ENCODE results near the gene MMP19.
"Not testable (repeated sequence)": the region's sequence is repeated elsewhere in the genome, so short reads cannot be mapped to it uniquely, and the experiment has no call there.

Gene MMP19, protein sequence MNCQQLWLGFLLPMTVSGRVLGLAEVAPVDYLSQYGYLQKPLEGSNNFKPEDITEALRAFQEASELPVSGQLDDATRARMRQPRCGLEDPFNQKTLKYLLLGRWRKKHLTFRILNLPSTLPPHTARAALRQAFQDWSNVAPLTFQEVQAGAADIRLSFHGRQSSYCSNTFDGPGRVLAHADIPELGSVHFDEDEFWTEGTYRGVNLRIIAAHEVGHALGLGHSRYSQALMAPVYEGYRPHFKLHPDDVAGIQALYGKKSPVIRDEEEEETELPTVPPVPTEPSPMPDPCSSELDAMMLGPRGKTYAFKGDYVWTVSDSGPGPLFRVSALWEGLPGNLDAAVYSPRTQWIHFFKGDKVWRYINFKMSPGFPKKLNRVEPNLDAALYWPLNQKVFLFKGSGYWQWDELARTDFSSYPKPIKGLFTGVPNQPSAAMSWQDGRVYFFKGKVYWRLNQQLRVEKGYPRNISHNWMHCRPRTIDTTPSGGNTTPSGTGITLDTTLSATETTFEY

DNA sequence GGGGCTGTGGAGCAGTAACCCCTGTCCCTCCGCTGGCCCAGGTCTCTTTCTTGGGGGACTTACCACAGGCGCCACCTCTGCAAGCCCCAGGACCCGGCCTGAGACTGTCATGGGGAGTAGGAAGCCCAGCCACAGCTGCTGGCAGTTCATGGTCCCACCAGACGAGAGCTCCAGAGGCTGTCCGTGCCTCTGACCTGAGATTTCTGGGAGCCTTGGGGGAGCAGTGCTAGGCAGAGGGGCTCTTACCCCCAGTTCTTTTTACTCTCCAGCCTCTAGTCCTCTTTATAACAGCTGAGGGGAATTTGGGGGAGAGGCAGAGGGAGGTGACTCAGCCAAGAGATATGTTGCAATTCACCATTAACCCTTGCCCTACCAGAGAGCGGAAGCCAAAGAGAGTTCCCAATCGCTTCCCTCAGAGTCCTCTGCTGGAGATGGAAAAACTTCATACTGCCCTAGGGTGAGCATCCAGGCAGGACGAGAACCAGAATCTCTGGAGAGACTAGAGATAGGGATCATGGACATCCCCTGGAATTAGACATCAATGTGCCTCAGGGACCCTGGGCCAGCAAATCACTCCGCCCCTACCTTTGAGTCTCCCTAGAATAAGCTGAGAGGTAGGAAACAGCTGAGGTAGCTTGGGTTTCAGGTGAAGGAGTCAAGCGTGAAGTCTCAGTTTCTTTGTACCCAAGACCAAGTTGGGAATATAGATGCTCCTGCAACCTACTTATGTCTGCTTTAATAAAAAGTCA, at the start of gene MMP19:
Gene MMP19, minus strand, starts transcription at position 256 of the 749 bp plus-strand sequence. Its CDS starts 106 bp downstream, at position 150.
- peaks cover 78% of the 10 kb centered on the region for H3K4me1 Mint-ChIP-seq (ENCODE audit: low read depth)
- H3K4me3 Mint-ChIP-seq, result peak within 1 kb of the TSS; percentile 73
- intact Hi-C loops (cut with micrococcal nuclease), result no loop called here
- peak within 1 kb of the TSS; percentile 71 for H3K27ac Mint-ChIP-seq
- H3K27me3 Mint-ChIP-seq, result no peaks in the 10 kb centered on the region
- H3K36me3 Mint-ChIP-seq (ENCODE audit: low read depth), result peaks cover 21% of the 10 kb centered on the region
- H3K9me3 Mint-ChIP-seq, result no peaks in the 10 kb centered on the region

DNA sequence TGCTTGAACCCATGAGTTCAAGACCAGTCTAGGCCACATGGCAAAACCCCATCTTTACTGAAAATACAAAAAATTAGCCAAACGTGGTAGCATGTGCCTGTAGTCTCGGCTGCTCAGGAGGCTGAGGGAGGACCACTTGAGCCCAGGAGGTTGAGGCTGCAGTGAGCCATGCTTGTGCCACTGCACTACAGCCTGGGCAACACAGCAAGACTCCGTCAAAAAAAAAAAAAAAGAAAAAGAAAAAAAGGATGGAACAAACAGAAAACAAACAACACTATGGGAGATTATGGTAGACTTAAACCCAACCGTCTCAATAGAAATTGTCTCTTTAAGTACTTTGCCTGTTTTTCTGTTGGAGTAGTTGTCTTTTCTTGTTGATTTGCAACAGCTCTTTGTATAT, 48.6 kb upstream of the MMP19 start:
- Mint-ChIP-seq H3K27ac (no peak overlapping the region), H3K27me3 (no peaks in the 10 kb centered on the region), H3K9me3 (no peaks in the 10 kb centered on the region), H3K4me1 (ENCODE audit: low read depth) (no peaks in the 10 kb centered on the region), H3K4me3 (no peak overlapping the region), H3K36me3 (ENCODE audit: low read depth) (peaks cover 6% of the 10 kb centered on the region)
- intact Hi-C loops (cut with micrococcal nuclease), result no loop called here

DNA sequence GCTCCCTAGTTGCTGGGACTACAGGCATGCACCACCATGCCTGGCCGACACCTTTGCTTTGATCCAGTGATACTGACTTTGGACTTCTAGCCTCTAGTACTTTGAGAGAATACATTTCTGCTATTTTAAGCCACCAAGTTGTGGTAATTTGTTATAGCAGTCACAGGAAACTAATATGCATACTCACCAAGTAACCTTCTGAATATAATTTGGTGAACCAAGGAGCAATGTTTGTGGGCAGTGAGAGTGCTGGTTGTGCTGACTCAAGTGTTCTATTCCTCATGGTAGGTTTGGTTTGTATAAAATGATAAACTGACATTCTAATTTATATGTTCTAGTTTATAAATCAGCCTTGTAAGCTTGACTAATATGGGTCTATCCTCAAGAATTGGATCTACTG, 42.4 kb upstream of the MMP19 start:
- no peaks in the 10 kb centered on the region for H3K27me3 Mint-ChIP-seq
- no peak overlapping the region for H3K27ac Mint-ChIP-seq
- no peak overlapping the region for H3K4me3 Mint-ChIP-seq
- H3K9me3 Mint-ChIP-seq, result no peaks in the 10 kb centered on the region
- intact Hi-C loops (cut with micrococcal nuclease), result no loop called here
- H3K36me3 Mint-ChIP-seq (ENCODE audit: low read depth), result no peaks in the 10 kb centered on the region
- H3K4me1 Mint-ChIP-seq (ENCODE audit: low read depth), result no peaks in the 10 kb centered on the region

DNA sequence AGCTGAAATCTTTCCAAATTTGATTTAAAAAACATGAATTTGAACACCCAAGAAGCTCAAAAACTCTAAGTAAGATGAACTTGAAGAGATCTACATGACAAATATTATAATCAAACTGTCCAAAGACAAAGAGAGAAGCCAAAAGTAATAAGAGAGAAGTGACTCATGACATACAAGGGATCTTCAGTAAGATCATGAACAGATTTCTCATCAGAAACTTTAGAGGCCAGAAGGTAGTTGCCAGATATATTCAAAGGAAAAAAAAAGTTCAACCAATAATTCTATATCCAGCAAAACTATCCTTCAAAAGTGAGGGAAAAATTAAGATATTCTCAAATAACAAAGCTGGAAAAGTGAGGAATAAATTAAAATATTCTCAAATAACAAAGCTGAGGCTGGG, 35.1 kb upstream of the MMP19 start:
- no peaks in the 10 kb centered on the region for H3K4me1 Mint-ChIP-seq (ENCODE audit: low read depth)
- peaks cover 10% of the 10 kb centered on the region for H3K9me3 Mint-ChIP-seq
- intact Hi-C loops (cut with micrococcal nuclease), result no loop called here
- H3K27ac Mint-ChIP-seq, result no peak overlapping the region
- H3K4me3 Mint-ChIP-seq, result no peak overlapping the region
- no peaks in the 10 kb centered on the region for H3K36me3 Mint-ChIP-seq (ENCODE audit: low read depth)
- no peaks in the 10 kb centered on the region for H3K27me3 Mint-ChIP-seq

DNA sequence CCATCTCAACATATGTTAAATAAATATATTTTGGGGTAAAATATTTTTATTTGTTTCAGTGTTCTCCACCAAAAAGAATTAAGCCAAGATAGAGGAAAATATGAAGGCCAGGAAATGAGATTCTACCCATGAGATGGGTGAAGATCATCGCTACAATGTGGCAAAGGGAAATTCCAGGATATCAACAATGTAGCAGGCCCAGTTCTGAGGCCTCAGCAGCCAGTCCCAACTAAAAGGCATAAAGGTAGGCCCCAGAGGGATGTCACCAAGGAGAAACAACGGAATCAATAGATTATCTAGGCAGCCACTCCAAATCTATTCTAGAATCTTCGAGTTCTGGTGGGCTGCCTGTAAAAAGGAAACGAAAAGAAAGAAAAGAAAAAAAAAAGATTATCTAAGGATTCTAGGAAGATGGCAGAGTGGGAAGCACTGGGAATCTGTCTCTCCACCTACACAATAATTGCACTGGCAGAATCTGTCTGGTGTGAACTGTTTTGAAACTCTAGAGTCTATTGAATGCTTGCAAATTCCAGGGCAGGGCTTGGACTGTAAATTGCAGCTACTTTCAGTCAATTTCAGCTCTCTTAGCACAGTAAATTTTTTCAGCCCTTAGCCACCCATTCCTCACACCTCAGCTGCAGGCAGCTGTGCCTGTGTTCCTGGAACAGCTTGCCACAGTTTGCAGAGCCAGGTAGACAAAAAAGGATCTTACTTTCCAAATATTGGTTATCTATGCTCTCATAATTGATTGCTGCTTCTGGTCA, 33.1 kb upstream of the MMP19 start:
- no peaks in the 10 kb centered on the region for H3K27me3 Mint-ChIP-seq

DNA sequence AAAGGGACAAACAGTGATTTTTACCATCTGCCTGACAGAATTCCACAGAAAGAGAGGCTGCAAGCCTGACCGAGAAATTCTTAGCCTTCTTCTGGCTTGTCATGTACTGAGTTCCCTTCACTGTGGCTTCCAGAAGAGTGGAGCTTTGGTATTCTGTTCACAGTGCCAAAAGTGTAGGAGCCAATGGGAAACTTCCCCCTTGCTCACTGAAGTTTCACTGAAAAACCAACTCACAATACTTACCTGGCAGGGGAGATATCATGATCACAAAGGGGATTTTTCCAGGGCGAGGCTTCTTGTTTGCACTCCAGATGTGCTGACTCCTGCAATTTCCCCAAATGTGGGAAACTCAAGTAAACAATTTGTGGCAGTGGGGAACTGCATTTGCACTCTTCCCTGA, 31.7 kb upstream of the MMP19 start:
- no peaks in the 10 kb centered on the region for H3K27me3 Mint-ChIP-seq
- H3K27ac Mint-ChIP-seq, result no peak overlapping the region
- H3K9me3 Mint-ChIP-seq, result peaks cover 10% of the 10 kb centered on the region
- intact Hi-C loops (cut with micrococcal nuclease), result no loop called here
- H3K36me3 Mint-ChIP-seq (ENCODE audit: low read depth), result no peaks in the 10 kb centered on the region
- H3K4me1 Mint-ChIP-seq (ENCODE audit: low read depth), result no peaks in the 10 kb centered on the region
- no peak overlapping the region for H3K4me3 Mint-ChIP-seq

More for the DNA sequence above, 33.1 kb upstream of the MMP19 start:
- H3K36me3 Mint-ChIP-seq (ENCODE audit: low read depth), result no peaks in the 10 kb centered on the region
- no peak overlapping the region for H3K4me3 Mint-ChIP-seq
- no peak overlapping the region for H3K27ac Mint-ChIP-seq
- H3K9me3 Mint-ChIP-seq, result peaks cover 10% of the 10 kb centered on the region
- intact Hi-C loops (cut with micrococcal nuclease), result no loop called here
- H3K4me1 Mint-ChIP-seq (ENCODE audit: low read depth), result no peaks in the 10 kb centered on the region

DNA sequence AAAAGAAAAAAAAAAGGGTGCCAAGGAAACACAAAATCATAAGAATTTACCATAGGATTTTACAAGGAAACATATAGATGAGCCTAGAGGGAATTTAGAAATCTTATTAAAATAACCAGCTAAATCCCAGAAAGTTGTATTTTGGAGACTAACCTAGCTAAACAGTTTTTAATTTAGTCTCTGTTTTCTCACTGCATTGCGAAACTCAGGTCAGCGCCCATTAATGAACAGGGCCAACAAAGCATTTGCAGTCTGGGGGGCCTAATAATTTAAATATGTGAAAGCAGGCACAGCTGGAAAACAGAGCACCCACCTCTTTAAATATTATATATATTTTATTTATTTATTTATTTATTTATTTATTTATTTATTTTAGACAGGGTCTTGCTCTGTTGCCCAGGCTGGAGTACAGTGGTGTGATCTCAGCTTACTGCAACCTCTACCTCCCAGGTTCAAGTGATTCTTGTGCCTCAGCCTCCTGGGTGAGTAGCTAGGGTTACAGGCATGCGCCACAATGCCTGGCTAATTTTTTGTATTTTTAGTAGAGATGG, 23.8 kb upstream of the MMP19 start:
- H3K36me3 Mint-ChIP-seq (ENCODE audit: low read depth); H3K27ac Mint-ChIP-seq; H3K4me3 Mint-ChIP-seq; H3K27me3 Mint-ChIP-seq; intact Hi-C loops (cut with micrococcal nuclease); H3K4me1 Mint-ChIP-seq (ENCODE audit: low read depth); H3K9me3 Mint-ChIP-seq: not testable (repeated sequence)

DNA sequence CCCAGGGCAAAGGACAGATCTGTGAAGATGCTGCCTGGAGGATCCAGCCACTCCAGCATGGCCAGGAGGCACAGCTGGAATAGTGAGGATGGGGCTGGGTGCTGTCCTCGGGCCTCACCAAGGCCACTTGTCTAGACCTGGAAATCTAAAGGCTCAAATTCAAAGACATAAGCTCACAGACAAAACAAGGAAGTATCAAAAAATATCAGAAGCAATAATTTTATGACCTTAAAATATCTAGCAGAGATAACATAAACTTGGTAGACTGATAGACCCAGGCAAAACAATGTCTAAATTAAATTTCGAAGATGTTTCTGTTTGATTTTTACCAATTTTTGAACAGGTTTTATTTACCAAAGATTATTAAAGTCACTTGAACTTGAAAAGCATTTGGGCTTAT, 22.6 kb upstream of the MMP19 start:
- no peak overlapping the region for H3K27ac Mint-ChIP-seq
- H3K4me3 Mint-ChIP-seq, result no peak overlapping the region
- H3K27me3 Mint-ChIP-seq, result no peaks in the 10 kb centered on the region
- H3K4me1 Mint-ChIP-seq (ENCODE audit: low read depth), result no peaks in the 10 kb centered on the region
- peaks cover 8% of the 10 kb centered on the region for H3K9me3 Mint-ChIP-seq
- H3K36me3 Mint-ChIP-seq (ENCODE audit: low read depth), result no peaks in the 10 kb centered on the region
- intact Hi-C loops (cut with micrococcal nuclease), result no loop called here

DNA sequence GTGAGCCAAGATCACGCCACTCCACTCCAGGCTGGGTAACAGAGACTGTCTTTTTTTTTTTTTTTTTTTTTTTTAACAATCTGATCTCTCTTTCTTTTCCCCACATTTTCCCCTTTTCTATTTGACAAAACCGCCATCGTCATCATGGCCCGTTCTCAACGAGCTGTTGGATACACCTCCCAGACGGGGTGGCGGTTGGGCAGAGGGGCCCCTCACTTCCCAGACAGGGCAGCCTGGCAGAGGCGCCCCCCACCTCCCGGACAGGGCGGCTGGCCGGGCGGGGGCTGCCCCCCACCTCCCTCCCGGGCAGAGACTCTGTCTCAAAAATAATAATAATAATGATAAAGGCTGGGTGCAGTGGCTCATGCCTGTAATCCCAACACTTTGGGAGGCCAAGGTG, 20.2 kb upstream of the MMP19 start:
- intact Hi-C loops (cut with micrococcal nuclease); H3K9me3 Mint-ChIP-seq; H3K4me1 Mint-ChIP-seq (ENCODE audit: low read depth); H3K27me3 Mint-ChIP-seq; H3K27ac Mint-ChIP-seq; H3K36me3 Mint-ChIP-seq (ENCODE audit: low read depth); H3K4me3 Mint-ChIP-seq: not testable (repeated sequence)

DNA sequence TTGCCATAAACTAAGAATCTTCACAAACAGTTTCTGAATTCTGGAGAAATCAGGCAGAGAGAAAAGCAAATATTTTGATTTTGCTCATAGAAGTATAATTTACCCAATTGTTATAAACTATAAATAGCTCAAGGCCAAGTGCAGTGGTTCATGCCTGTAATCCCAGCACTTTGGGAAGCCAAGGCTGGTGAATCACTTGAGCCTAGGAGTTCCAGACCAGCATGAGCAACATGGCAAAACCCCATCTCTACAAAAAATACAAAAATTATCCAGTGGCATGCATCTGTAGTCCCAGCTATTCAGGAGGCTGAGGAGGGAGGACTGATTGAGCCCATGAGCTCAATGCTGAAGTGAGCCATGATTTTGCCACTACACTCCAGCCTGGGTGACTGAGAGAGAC, 19.6 kb upstream of the MMP19 start:
- H3K27ac Mint-ChIP-seq, result no peak overlapping the region
- H3K27me3 Mint-ChIP-seq, result no peaks in the 10 kb centered on the region
- H3K4me1 Mint-ChIP-seq (ENCODE audit: low read depth), result no peaks in the 10 kb centered on the region
- intact Hi-C loops (cut with micrococcal nuclease), result no loop called here
- H3K9me3 Mint-ChIP-seq, result peaks cover 8% of the 10 kb centered on the region
- no peaks in the 10 kb centered on the region for H3K36me3 Mint-ChIP-seq (ENCODE audit: low read depth)
- H3K4me3 Mint-ChIP-seq, result no peak overlapping the region

DNA sequence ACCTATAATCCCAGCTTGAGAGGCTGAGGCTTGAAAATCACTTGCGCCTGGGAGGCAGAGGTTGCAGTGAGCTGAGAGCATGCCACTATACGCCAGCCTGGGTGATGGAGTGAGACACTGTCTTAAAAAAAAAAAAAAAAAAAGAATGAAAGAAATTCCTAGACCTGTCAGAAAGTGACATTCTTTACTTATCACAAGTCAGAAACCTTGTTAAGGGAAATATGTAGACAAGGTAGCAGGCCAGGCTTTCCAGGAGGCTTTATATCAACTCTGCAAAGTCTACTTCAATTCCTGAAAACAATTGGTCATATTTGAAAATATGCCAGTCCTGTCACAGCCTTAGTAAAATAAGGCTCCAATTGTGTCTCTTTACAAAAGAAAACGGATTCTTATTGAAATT, 19.1 kb upstream of the MMP19 start:
- Mint-ChIP-seq H3K27ac (no peak overlapping the region), H3K9me3 (peaks cover 8% of the 10 kb centered on the region), H3K36me3 (ENCODE audit: low read depth) (no peaks in the 10 kb centered on the region), H3K4me3 (no peak overlapping the region), H3K27me3 (no peaks in the 10 kb centered on the region), H3K4me1 (ENCODE audit: low read depth) (no peaks in the 10 kb centered on the region)
- intact Hi-C loops (cut with micrococcal nuclease), result no loop called here

DNA sequence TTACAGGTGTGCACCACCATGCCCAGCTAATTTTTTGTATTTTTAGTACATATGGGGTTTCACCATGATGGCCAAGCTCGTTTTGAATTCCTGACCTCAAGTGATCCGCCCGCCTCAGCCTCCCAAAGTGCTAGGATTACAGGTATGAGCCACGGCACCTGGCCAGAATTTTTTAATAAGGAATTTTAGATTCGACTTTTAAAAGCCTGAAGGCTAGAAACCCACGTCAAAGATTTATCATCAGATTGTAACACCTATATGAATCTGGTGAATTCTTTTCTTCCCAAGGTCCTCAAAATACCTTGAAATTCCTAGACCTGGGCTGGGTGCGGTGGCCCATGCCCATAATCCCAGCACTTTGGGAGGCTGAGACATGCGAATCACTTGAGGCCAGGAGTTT, 18.7 kb upstream of the MMP19 start:
- peaks cover 8% of the 10 kb centered on the region for H3K9me3 Mint-ChIP-seq
- intact Hi-C loops (cut with micrococcal nuclease), result no loop called here

DNA sequence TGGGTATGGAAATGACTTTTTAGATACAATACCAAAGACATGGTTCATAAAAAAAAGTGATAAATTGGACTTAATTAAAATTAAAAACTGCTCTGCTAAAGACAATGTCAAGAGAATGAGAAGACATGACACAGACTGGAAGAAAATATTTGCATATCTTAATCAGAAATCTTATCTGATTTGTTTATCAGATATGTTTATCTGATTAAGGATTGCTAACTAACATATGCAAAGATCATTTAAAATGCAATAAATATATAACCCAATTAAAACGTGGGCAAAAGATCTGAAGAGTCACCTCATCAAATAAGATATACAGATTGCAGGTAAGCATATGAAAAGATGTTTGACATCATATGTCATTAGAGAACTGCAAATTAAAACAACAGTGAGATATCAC, 10.0 kb upstream of the MMP19 start:
- Mint-ChIP-seq H3K27me3 (no peaks in the 10 kb centered on the region), H3K4me1 (ENCODE audit: low read depth) (peaks cover 30% of the 10 kb centered on the region), H3K9me3 (no peaks in the 10 kb centered on the region), H3K27ac (no peak overlapping the region), H3K36me3 (ENCODE audit: low read depth) (no peaks in the 10 kb centered on the region), H3K4me3 (no peak overlapping the region)
- intact Hi-C loops (cut with micrococcal nuclease), result no loop called here

More for the DNA sequence above, 18.7 kb upstream of the MMP19 start:
- no peaks in the 10 kb centered on the region for H3K4me1 Mint-ChIP-seq (ENCODE audit: low read depth)
- H3K27me3 Mint-ChIP-seq, result no peaks in the 10 kb centered on the region
- H3K4me3 Mint-ChIP-seq, result no peak overlapping the region
- no peaks in the 10 kb centered on the region for H3K36me3 Mint-ChIP-seq (ENCODE audit: low read depth)
- H3K27ac Mint-ChIP-seq, result no peak overlapping the region

DNA sequence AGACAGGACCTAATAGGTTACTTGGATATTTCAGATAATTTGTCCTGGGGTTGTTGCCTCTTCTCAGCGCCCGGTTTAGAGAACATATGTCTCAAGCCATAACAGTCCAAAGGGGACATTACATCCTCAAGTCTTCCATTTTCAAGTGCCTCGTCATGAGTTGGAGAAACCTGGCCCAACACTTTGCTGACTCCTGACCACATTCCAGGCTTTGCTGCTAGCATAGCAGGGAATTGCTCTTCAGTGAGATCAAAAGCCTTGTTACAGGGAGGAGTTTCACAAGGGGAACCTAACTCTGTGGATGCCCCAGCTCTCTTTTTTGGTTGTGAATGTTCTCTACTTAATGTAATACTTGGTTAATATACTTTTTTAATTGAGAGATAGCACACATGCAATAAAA, 8.2 kb upstream of the MMP19 start:
- H3K27ac Mint-ChIP-seq, result peak overlapping the region; percentile 99
- H3K4me3 Mint-ChIP-seq, result no peak overlapping the region
- H3K27me3 Mint-ChIP-seq, result no peaks in the 10 kb centered on the region
- intact Hi-C loops (cut with micrococcal nuclease), result loop anchor here (2.0 kb wide), 1 partner anchor 76 kb away; the partner anchor contains the start of gene PYM1
- H3K9me3 Mint-ChIP-seq, result no peaks in the 10 kb centered on the region
- H3K4me1 Mint-ChIP-seq (ENCODE audit: low read depth), result peaks cover 49% of the 10 kb centered on the region
- no peaks in the 10 kb centered on the region for H3K36me3 Mint-ChIP-seq (ENCODE audit: low read depth)

All from dendritic cell treated with granulocyte-macrophage colony-stimulating factor and Interleukin-4, amounts not matched to agents 40 ng/mL and 50 ng/mL, for 4 days (primary cell).